ENCODE data around the gene MRM3. TPM values are rescaled to one million over a fixed set of nuclear protein-coding genes. Genes with fewer than 3 reads are reported as not detected.

The MRM3 gene
- total and polyA plus RNA-seq, 2 of the 4 experiments (the other 2 are of a cell fraction) = 9.0 to 15.2 TPM

DNA sequence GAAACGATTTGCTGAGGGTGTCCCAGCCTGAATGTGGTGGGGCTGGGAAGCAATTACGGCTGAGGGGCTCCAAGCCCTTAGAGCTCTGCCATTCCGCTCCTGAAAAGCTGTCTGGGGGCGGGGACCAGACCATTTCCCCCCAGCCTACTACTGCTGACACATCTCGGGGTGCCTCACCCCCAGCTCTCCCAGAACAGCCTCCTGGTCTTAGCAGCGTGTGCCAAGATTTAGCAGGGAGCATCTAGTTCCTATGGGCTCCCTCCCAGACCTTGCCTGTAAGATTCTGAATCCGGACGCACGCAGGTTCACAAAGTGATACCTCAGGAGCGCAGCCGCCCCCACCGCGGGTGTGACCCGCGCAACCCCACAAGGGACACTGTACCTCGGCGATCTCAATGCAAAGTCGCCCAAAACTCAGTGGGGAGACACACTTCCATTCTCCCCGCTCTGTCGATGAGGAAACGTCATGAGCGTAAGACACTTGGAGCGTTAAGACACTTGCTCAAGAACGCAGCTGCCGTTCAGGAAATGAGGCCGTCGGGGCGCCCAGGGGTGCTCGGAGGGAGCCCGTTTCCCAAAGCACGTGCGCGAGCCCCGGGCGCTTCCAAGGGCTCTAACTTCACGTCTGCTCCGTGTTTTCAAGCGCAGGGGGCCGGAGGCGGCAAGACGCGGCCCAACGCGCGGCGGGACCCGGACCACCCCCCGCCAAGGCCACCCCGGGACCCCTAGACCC, 30.7 kb upstream of the MRM3 start (continued):
- no peak for TF ChIP-seq FOS (IDR thresholded peaks at IDR 0.05; ENCODE audit: low read depth, low read length)
- TF ChIP-seq RAD21 (IDR thresholded peaks at IDR 0.05; ENCODE audit: low read length) = no peak

DNA sequence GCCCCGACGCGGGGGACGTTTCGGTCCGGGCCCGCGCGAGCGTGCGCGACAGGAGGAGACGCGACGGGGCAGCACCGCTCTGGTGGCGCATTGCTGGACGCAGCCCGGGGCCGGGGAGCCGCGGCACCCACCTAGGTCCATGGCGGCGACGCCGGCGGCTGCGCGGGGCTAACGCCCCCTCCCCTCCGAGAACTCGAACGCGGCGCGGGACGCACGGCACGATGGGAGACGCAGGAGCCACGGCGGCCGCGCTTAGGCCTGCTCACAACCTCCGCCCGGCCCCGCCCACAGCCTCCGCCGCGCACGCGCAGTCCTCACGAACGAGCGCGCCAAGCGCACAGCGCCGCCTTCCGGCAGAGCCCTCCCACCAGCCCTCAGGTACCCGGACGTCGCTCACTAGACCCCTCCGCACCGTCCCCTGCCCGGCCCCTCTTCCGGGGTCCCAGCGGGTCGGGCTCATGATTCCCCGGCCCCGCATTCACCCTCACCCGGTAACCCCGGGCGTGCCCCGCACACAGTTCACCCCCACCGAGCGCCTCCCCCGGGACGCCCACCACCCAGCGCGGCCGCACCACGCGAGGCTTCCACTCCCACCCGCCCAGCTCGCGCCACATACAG, 30.0 kb upstream of the MRM3 start, which contains the start of gene GEMIN4:
Gene GEMIN4 (minus strand): TSS at position 263 of the 618 bp plus-strand sequence. CDS start 122 bp downstream, at position 141.
- H3K27me3 ChIP-seq (ENCODE audit: control insufficient read depth, insufficient read depth, low read length) = no peaks in the 10 kb centered on the region
- TF ChIP-seq RAD21 (IDR thresholded peaks at IDR 0.05; ENCODE audit: low read length) = peak; percentile 54
- TF ChIP-seq MXI1 (IDR thresholded peaks at IDR 0.05; ENCODE audit: borderline replicate concordance, low read depth, low read length) = peak; percentile 47; the same call in 1 of the 2 replicates
- no peak for TF ChIP-seq MAFK (IDR thresholded peaks at IDR 0.05; ENCODE audit: low read depth, low read length)
- TF ChIP-seq, protein P1, sequence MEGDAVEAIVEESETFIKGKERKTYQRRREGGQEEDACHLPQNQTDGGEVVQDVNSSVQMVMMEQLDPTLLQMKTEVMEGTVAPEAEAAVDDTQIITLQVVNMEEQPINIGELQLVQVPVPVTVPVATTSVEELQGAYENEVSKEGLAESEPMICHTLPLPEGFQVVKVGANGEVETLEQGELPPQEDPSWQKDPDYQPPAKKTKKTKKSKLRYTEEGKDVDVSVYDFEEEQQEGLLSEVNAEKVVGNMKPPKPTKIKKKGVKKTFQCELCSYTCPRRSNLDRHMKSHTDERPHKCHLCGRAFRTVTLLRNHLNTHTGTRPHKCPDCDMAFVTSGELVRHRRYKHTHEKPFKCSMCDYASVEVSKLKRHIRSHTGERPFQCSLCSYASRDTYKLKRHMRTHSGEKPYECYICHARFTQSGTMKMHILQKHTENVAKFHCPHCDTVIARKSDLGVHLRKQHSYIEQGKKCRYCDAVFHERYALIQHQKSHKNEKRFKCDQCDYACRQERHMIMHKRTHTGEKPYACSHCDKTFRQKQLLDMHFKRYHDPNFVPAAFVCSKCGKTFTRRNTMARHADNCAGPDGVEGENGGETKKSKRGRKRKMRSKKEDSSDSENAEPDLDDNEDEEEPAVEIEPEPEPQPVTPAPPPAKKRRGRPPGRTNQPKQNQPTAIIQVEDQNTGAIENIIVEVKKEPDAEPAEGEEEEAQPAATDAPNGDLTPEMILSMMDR (conservative IDR thresholded peaks at IDR 0.05; ENCODE audit: low read depth, low read length) = peak; percentile 92
- peak; percentile 56 for TF ChIP-seq SMC3 (IDR thresholded peaks at IDR 0.05; ENCODE audit: low read depth, low read length)
- peak; percentile 70 for TF ChIP-seq POLR2A (IDR thresholded peaks at IDR 0.05; ENCODE audit: low read depth, low read length)
- TF ChIP-seq NFE2L2 (IDR thresholded peaks at IDR 0.05; ENCODE audit: low read depth, low read length) = no peak
- 0 out of 2 replicates have a peak, but pooled peaks have one; percentile 73 for TF ChIP-seq MAZ (IDR thresholded peaks at IDR 0.05; ENCODE audit: borderline replicate concordance, low read depth, low read length)
- TF ChIP-seq RCOR1 (IDR thresholded peaks at IDR 0.05; ENCODE audit: insufficient replicate concordance, low read length) = no peak
- intact Hi-C loops (cut with micrococcal nuclease) (no loop called here), dilution Hi-C loops (cut with HindIII; ENCODE audit: low sequenced_read_pairs, unreplicated experiment) (no loop called here), in situ Hi-C loops (cut with MboI; ENCODE audit: low sequenced_read_pairs) (no loop called here)
- H2BK20ac ChIP-seq (ENCODE audit: low read depth, low read length) = no peak within 1 kb of the TSS
- H3K4me3 ChIP-seq (ENCODE audit: insufficient read depth, low read depth, low read length) = peak within 1 kb of the TSS; percentile 88
- peak within 1 kb of the TSS; percentile 32; the same call in 1 of the 2 replicates for H3K18ac ChIP-seq (ENCODE audit: low read depth, low read length)
- CTCF ChIA-PET = interaction anchor here (0.7 to 1.3 kb wide), 2 partner anchors 13 to 245 kb away, joined by 3 to 4 read pairs; partner anchors contain the start of gene TIMM22
- H2BK5ac ChIP-seq (ENCODE audit: low read depth, low read length, poor library complexity, severe bottlenecking) = peak within 1 kb of the TSS; percentile 57
- POLR2A ChIA-PET (ENCODE audit: unreplicated experiment) = no interaction called here
- peak within 1 kb of the TSS; percentile 91 for H3K4ac ChIP-seq (ENCODE audit: low read depth, low read length)
- 0% methylated on average over 43 of the region's 87 CpGs; no CpG with 5 or more reads in 1 of the 2 experiments for WGBS, 2 experiments (ENCODE audit: extremely low coverage in 2 of 2, insufficient read length in 1 of 2)
- ATAC-seq (ENCODE audit: low read depth) (peak; percentile 88), DNase-seq (peak; percentile 81)
- peak within 1 kb of the TSS; percentile 59 for H2AK5ac ChIP-seq (ENCODE audit: low read depth, low read length)
- H4K20me1 ChIP-seq (ENCODE audit: insufficient read depth, low read length) = peaks cover 7% of the 10 kb centered on the region; the same call in 1 of the 2 replicates
- H4K8ac ChIP-seq (ENCODE audit: low read depth in 2 of 2, low read length in 2 of 2) = peak within 1 kb of the TSS; percentile 95 to 96
- peak within 1 kb of the TSS; percentile 98 for H3K4me2 ChIP-seq (ENCODE audit: low read depth, low read length)
- H3K9me3 ChIP-seq (ENCODE audit: control insufficient read depth, insufficient read depth, low read length) = no peaks in the 10 kb centered on the region
- peak within 1 kb of the TSS; percentile 82 for H3K23ac ChIP-seq (ENCODE audit: low read depth, low read length)
- H3K27ac ChIP-seq (ENCODE audit: insufficient read depth, low read length) = peak within 1 kb of the TSS; percentile 57
- peaks cover 23 to 43% of the 10 kb centered on the region in 2 experiments for H3K79me1 ChIP-seq (ENCODE audit: low read depth in 1 of 2, low read length in 2 of 2)
- H3K9me1 ChIP-seq (ENCODE audit: insufficient read depth, low read length) = peaks cover 17% of the 10 kb centered on the region
- H3K4me1 ChIP-seq (ENCODE audit: control insufficient read depth, insufficient read depth, low read length) = peaks cover 10% of the 10 kb centered on the region
- peak within 1 kb of the TSS; percentile 98 for H2AK9ac ChIP-seq (replicated peaks; ENCODE audit: low read depth, low read length, poor library complexity)
- H3K56ac ChIP-seq (ENCODE audit: extremely low read depth, insufficient read depth, low read length) = no peak within 1 kb of the TSS; the same call in none of the 2 replicates
- H3K14ac ChIP-seq (replicated peaks; ENCODE audit: low read depth, low read length) = peak within 1 kb of the TSS; percentile 95
- no peak within 1 kb of the TSS for H2BK15ac ChIP-seq (ENCODE audit: low read depth, low read length)
- H4K5ac ChIP-seq (ENCODE audit: low read depth, low read length) = peak within 1 kb of the TSS; percentile 80
- peak within 1 kb of the TSS; percentile 84 for H3K9ac ChIP-seq (ENCODE audit: low read depth, low read length)
- BruUV-seq (replicated peaks) = no TSS peak
- peaks cover 17% of the 10 kb centered on the region for H3K36me3 ChIP-seq (ENCODE audit: control insufficient read depth, insufficient read depth, low read length)
- H4K91ac ChIP-seq (ENCODE audit: insufficient read depth, low read depth, low read length) = peak within 1 kb of the TSS; percentile 70
- H2BK120ac ChIP-seq (ENCODE audit: low read depth, low read length) = peak within 1 kb of the TSS; percentile 13
- peak within 1 kb of the TSS; percentile 99 for H2AFZ ChIP-seq (replicated peaks; ENCODE audit: low read length, poor library complexity)

All from IMR-90 (cell line).